ENCODE measurements around the gene ZBTB17.

The ZBTB17 gene

GRCh38 chr1:15958793-15959192 lies 17.1 kb downstream of the ZBTB17 start:
- no peak for FAIRE-seq

- no peak for FAIRE-seq
Observed at GRCh38 chr1:15958111-15958510, 17.8 kb downstream of the ZBTB17 start.

- no peak for FAIRE-seq
Observed at GRCh38 chr1:15957221-15958095, 18.4 kb downstream of the ZBTB17 start.

GRCh38 chr1:15956150-15956549 lies 19.8 kb downstream of the ZBTB17 start:
- FAIRE-seq: no peak

- FAIRE-seq: no peak
Observed at GRCh38 chr1:15955552-15955951, 20.3 kb downstream of the ZBTB17 start.

GRCh38 chr1:15954316-15954715 lies 21.6 kb downstream of the ZBTB17 start:
- FAIRE-seq: no peak

GRCh38 chr1:15953791-15954241 lies 22.1 kb downstream of the ZBTB17 start:
- FAIRE-seq: no peak

- no peak for FAIRE-seq
Observed at GRCh38 chr1:15953294-15953771, 22.6 kb downstream of the ZBTB17 start.

GRCh38 chr1:15952317-15953258 lies 23.3 kb downstream of the ZBTB17 start:
- FAIRE-seq: no peak

- FAIRE-seq: no peak
Observed at GRCh38 chr1:15951341-15952153, 24.4 kb downstream of the ZBTB17 start.

- FAIRE-seq: no peak
Observed at GRCh38 chr1:15950763-15951295, 25.1 kb downstream of the ZBTB17 start.

GRCh38 chr1:15950302-15950701 lies 25.6 kb downstream of the ZBTB17 start:
- no peak for FAIRE-seq

- no peak for FAIRE-seq
Observed at GRCh38 chr1:15949453-15950245, 26.3 kb downstream of the ZBTB17 start.

- FAIRE-seq: peak; percentile 17
Observed at GRCh38 chr1:15948595-15949452, 27.1 kb downstream of the ZBTB17 start.

GRCh38 chr1:15948091-15948591 lies 27.8 kb downstream of the ZBTB17 start:
- no peak for FAIRE-seq

GRCh38 chr1:15947382-15948090 lies 28.4 kb downstream of the ZBTB17 start:
- no peak for FAIRE-seq

- FAIRE-seq: no peak
Observed at GRCh38 chr1:15946571-15947381, 29.1 kb downstream of the ZBTB17 start.

- no peak for FAIRE-seq
Observed at GRCh38 chr1:15945832-15946448, 30.0 kb downstream of the ZBTB17 start.
